Activated CD8-positive, alpha-beta T cell treated with anti-CD3 and anti-CD28 coated beads, Interleukin-2, amount 10 ng/mL, durations not matched to agents 7 days and 5 days (primary cell): ENCODE measurements around the gene MAEA. TPM values are rescaled to one million over a fixed set of nuclear protein-coding genes. Genes with fewer than 3 reads are reported as not detected.
"Not testable (repeated sequence)": the region's sequence is repeated elsewhere in the genome, so short reads cannot be mapped to it uniquely, and the experiment has no call there.

Experiments used
- ATAC-seq: fragments of 150-1000 bp; cut with Tn5 transposase; one replicate; pipeline ENCODE4 v1.10.0; 2021; ENCODE audit warnings: moderate library complexity
- CTCF ChIA-PET: fragments of 350-600 bp; sonication (Branson Sonifier 250); formaldehyde crosslinking; loops from one replicate; lab custom pipeline; 2021; ENCODE audit warnings: antibody characterized with exemption; lab: Charles Lee
- POLR2A ChIA-PET: fragments of 350-600 bp; sonication (Branson Sonifier 250); formaldehyde crosslinking; loops from one replicate; lab custom pipeline; 2021; ENCODE audit warnings: antibody characterized with exemption; lab: Charles Lee
- DNase-seq: peaks from one replicate; pipeline ENCODE4 v3.0.0-alpha.2; 2020
- H3K27ac Mint-ChIP-seq: one replicate; pipeline ENCODE4 v1.8.0; 2021; ENCODE audit warnings: mild to moderate bottlenecking, mixed read lengths
- H3K27me3 Mint-ChIP-seq: one replicate; pipeline ENCODE4 v1.8.0; 2021; ENCODE audit warnings: low read depth, mixed read lengths
- H3K36me3 Mint-ChIP-seq: one replicate; pipeline ENCODE4 v1.8.0; 2021; ENCODE audit warnings: low read depth, mixed read lengths
- H3K4me1 Mint-ChIP-seq: one replicate; pipeline ENCODE4 v1.8.0; 2021; ENCODE audit warnings: low read depth, mixed read lengths
- H3K4me3 Mint-ChIP-seq: one replicate; pipeline ENCODE4 v1.8.0; 2021; ENCODE audit warnings: mild to moderate bottlenecking, mixed read lengths
- H3K9me3 Mint-ChIP-seq: one replicate; pipeline ENCODE4 v1.8.0; 2022; ENCODE audit warnings: mixed read lengths; ENCODE audit not compliant: insufficient read depth
- total RNA-seq, 2 experiments: library from RNA; stranded (reverse); gene quantifications; one replicate each; pipeline ENCODE4 v1.2.3, GENCODE V29; 2021

The MAEA gene
- total RNA-seq, 2 experiments from 2014 or later: 60.3 to 65.1 TPM

- Mint-ChIP-seq H3K9me3 (no peaks in the 10 kb centered on the region), H3K36me3 (no peaks in the 10 kb centered on the region), H3K27me3 (no peaks in the 10 kb centered on the region), H3K4me3 (no peak overlapping the region), H3K4me1 (no peaks in the 10 kb centered on the region), H3K27ac (no peak overlapping the region)
- ChIA-PET CTCF (no interaction called here), POLR2A (no interaction called here)
- DNase-seq (no peak), ATAC-seq (peak; percentile 19)
Observed at GRCh38 chr4:1368421-1369090, 78.9 kb downstream of the MAEA start.

DNA sequence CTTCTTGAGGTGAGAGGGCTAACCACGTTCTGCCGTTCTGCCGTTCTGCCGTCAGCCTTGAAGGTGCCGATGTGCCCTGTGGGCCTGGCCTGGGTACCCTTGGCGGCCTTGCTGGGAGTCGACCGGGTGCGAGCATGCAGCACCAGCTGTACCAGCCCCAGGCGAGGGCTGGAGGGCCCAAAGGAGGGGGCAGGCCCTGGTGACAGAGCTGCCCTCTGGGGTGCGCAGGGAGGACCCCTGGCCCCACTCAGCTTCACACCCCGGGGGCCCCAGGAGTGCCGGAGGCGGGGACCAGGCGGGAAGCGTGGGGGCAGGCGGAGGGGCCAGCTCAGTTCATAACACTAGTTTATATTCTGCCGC, 79.4 kb downstream of the MAEA start:
- H3K4me3 Mint-ChIP-seq: no peak overlapping the region
- H3K4me1 Mint-ChIP-seq: no peaks in the 10 kb centered on the region
- no peak for DNase-seq
- no peaks in the 10 kb centered on the region for H3K9me3 Mint-ChIP-seq
- no peak overlapping the region for H3K27ac Mint-ChIP-seq
- no peaks in the 10 kb centered on the region for H3K36me3 Mint-ChIP-seq
- no peak for ATAC-seq
- POLR2A ChIA-PET: no interaction called here
- no peaks in the 10 kb centered on the region for H3K27me3 Mint-ChIP-seq
- CTCF ChIA-PET: no interaction called here

DNA sequence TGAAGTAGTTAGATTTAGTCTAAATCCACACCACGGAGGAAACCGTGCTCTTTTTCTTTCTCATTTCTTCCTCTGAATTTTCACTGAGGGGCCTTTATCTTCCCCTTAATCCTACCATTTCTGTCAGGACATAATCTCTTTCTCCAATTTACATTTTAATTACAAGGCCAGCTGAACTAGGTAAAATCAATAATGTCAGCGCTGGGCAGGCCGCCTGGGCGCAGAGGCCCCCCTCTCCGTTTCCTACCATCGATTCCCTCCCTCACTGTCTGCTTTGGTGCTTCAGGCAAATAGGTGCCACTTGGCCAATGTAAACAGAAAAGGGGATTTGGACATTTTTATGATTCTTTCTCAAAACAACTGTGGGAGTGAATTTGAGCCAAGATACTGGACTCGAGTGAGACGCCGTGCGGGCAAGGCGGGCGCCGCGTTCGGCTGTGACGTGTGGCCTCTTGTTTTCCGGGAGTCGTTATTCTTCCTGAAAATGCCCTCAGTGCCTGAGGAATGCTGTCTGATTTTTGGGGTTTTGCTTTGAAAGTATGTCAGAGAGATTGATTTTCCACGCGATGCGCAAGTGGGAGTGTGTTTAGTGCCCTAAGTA, 79.9 kb downstream of the MAEA start:
- H3K4me1 Mint-ChIP-seq: no peaks in the 10 kb centered on the region

GRCh38 chr4:1370321-1371124, 80.8 kb downstream of the MAEA start:
- no peaks in the 10 kb centered on the region for H3K4me1 Mint-ChIP-seq
- H3K27me3 Mint-ChIP-seq: no peaks in the 10 kb centered on the region
- DNase-seq: no peak
- ATAC-seq: no peak
- no peaks in the 10 kb centered on the region for H3K9me3 Mint-ChIP-seq
- no peak overlapping the region for H3K27ac Mint-ChIP-seq
- ChIA-PET POLR2A (no interaction called here), CTCF (no interaction called here)
- no peak overlapping the region for H3K4me3 Mint-ChIP-seq
- no peaks in the 10 kb centered on the region for H3K36me3 Mint-ChIP-seq

More for the DNA sequence above, 79.9 kb downstream of the MAEA start:
- POLR2A ChIA-PET: no interaction called here
- Mint-ChIP-seq H3K27ac (no peak overlapping the region), H3K36me3 (no peaks in the 10 kb centered on the region), H3K27me3 (no peaks in the 10 kb centered on the region), H3K9me3 (no peaks in the 10 kb centered on the region), H3K4me3 (no peak overlapping the region)
- no peak for ATAC-seq
- CTCF ChIA-PET: no interaction called here
- DNase-seq: no peak

DNA sequence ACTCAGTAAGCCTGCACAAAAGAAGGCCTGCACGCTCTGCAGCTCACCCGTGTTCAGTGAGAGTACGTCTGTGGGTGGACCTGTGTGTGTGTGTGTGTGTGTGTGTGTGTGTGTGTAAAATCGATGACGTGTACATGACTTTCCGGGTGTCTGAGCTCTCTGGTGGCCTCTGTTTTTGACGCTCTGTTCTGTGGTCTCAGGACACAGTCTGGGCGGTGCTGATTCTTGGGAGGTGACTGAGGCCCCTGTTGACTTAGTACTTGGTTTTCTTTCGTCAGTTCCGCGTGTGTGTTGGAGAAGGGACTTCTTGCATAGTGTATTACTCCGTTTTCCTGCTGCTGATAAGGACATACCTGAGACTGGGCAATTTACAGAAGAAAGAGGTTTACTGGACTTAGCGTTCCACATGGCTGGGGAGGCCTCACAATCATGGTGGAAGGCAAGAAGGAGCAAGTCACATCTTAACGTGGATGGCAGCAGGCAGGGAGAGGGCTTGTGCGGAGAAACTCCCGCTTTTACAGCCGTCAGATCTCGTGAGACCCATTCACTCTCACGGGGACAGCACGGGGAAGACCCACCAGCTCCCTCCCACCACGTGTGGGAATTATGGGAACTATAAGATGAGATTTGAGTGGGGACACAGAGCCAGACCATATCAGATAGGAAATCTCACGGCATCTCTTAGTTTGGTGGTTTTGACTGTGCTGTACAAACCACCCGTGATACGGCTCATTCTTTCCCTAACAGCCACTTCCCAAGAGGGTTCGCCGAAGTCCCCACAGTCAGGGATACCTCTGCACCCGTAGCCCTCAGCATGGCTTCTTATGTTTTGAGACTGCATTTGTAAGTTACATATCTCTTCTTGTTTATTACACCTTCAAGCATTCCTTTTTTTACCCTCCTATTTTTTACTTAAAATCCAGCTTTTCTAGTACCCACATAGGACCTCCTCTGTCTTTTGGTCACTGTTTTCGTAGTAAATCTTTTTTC, 81.8 kb downstream of the MAEA start:
- Mint-ChIP-seq H3K27ac (no peak overlapping the region), H3K36me3 (no peaks in the 10 kb centered on the region), H3K9me3 (no peaks in the 10 kb centered on the region), H3K4me3 (no peak overlapping the region), H3K4me1 (no peaks in the 10 kb centered on the region), H3K27me3 (no peaks in the 10 kb centered on the region)
- ChIA-PET CTCF (no interaction called here), POLR2A (no interaction called here)
- DNase-seq (no peak), ATAC-seq (no peak)

GRCh38 chr4:1372576-1372975, 82.9 kb downstream of the MAEA start:
- DNase-seq, CTCF ChIA-PET: not testable (repeated sequence)

GRCh38 chr4:1373892-1374705, 84.4 kb downstream of the MAEA start:
- CTCF ChIA-PET: no interaction called here
- POLR2A ChIA-PET: no interaction called here
- Mint-ChIP-seq H3K27ac (no peak overlapping the region), H3K27me3 (no peaks in the 10 kb centered on the region), H3K9me3 (no peaks in the 10 kb centered on the region), H3K36me3 (no peaks in the 10 kb centered on the region), H3K4me3 (no peak overlapping the region), H3K4me1 (no peaks in the 10 kb centered on the region)
- no peak for ATAC-seq
- DNase-seq: no peak

More at GRCh38 chr4:1372576-1372975, 82.9 kb downstream of the MAEA start:
- H3K4me3 Mint-ChIP-seq, ATAC-seq, H3K27ac Mint-ChIP-seq, POLR2A ChIA-PET, H3K9me3 Mint-ChIP-seq, H3K27me3 Mint-ChIP-seq, H3K36me3 Mint-ChIP-seq, H3K4me1 Mint-ChIP-seq: not testable (repeated sequence)

GRCh38 chr4:1374706-1375045, 85.0 kb downstream of the MAEA start:
- Mint-ChIP-seq H3K36me3 (no peaks in the 10 kb centered on the region), H3K4me1 (no peaks in the 10 kb centered on the region), H3K4me3 (no peak overlapping the region), H3K9me3 (no peaks in the 10 kb centered on the region), H3K27ac (no peak overlapping the region), H3K27me3 (no peaks in the 10 kb centered on the region)
- ChIA-PET CTCF (no interaction called here), POLR2A (no interaction called here)
- DNase-seq: no peak
- ATAC-seq: no peak

DNA sequence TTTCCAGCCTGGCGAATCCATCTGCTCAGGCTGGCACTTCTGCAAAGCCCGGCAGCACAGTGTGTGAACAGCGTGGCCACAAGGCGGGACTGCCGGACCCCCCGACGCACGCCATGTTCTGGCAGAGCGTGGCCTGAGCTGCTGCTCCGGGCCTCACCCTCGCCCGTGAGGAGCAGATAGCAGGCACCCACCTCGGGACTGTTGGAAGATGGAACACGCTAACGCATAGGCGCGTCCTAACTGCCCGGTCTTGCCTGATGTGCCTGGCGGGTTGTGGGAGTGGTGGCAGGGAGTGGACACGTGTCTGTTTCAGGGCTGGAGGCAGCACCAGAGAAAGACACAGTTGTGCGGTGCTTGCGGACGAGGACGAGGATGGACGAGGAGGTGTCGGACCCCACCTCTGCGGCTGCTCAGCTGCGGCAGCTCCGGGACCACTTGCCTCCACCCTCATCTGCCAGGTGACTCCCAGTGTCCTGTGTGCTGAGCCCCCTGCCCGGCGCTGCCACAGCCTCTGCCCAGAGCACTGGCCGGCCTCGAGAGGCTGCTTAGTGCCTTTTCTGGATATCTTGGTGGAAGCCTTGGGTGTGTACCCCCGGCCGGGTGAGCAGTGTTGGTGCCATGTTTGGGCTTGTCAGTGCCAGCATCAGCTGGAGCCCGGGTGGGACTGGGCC, 85.5 kb downstream of the MAEA start:
- ChIA-PET POLR2A (interaction anchor here (0.6 kb wide), 1 partner anchor 18 kb away, joined by 3 read pairs; no protein-coding TSS in a partner anchor), CTCF (no interaction called here)
- H3K4me3 Mint-ChIP-seq: no peak overlapping the region
- no peak for ATAC-seq
- no peaks in the 10 kb centered on the region for H3K36me3 Mint-ChIP-seq
- no peak overlapping the region for H3K27ac Mint-ChIP-seq
- no peaks in the 10 kb centered on the region for H3K4me1 Mint-ChIP-seq
- no peak for DNase-seq
- H3K27me3 Mint-ChIP-seq: no peaks in the 10 kb centered on the region
- no peaks in the 10 kb centered on the region for H3K9me3 Mint-ChIP-seq

DNA sequence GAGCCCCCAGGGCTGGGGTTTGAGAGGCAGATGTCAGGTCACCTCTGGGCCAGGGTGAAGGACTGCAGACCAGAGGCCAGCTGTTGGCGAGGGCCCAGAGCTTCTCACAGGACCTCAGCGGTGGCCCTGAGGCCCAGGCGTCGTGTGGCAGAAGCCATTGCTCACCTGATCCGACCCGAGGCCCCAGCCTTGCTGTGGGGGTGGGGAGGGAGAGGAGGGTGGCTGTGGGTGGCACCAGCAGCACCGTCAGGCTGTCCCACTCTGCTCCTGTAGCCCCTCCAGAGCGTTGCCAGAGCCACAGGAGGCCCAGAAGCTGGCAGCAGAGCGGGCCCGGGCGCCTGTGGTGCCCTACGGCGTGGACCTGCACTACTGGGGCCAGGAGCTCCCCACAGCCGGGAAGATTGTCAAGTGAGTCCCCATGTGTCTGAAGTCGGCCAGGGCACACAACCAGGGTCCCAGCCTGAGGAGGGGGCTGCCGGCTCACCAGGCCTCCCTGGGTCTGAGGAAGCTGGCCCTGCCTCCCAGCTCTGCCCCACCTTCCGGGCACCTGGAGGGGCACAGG, 86.2 kb downstream of the MAEA start:
- CTCF ChIA-PET: no interaction called here

More for the DNA sequence above, 86.2 kb downstream of the MAEA start:
- POLR2A ChIA-PET: interaction anchor here (0.6 kb wide), 1 partner anchor 19 kb away, joined by 3 read pairs; no protein-coding TSS in a partner anchor
- ATAC-seq (no peak), DNase-seq (no peak)
- Mint-ChIP-seq H3K36me3 (no peaks in the 10 kb centered on the region), H3K27ac (no peak overlapping the region), H3K4me1 (no peaks in the 10 kb centered on the region), H3K4me3 (no peak overlapping the region), H3K9me3 (no peaks in the 10 kb centered on the region), H3K27me3 (no peaks in the 10 kb centered on the region)
